CD4-positive, alpha-beta T cell treated with Interleukin-4 for 4 hours (primary cell): ENCODE results near the gene RPS6KA3.
A peak's percentile ranks its signal among the peaks of the same experiment; 100 is the strongest.

ENCODE experiments used
- DNase-seq: peaks from one replicate; pipeline ENCODE4 v3.0.0-alpha.2; 2020

The RPS6KA3 gene

GRCh38 chrX:20266810-20267606, at the start of gene RPS6KA3:
Gene RPS6KA3, minus strand, starts transcription at chrX:20266909. Its CDS starts 277 bp downstream, at chrX:20266632.
- DNase-seq, result peak; percentile 91

GRCh38 chrX:20315140-20315539, 48.4 kb upstream of the RPS6KA3 start:
- DNase-seq, result no peak

GRCh38 chrX:20313899-20314298, 47.2 kb upstream of the RPS6KA3 start:
- DNase-seq, result no peak

GRCh38 chrX:20312018-20312417, 45.3 kb upstream of the RPS6KA3 start:
- no peak for DNase-seq

- DNase-seq, result no peak
These were observed 44.8 kb upstream of the RPS6KA3 start for GRCh38 chrX:20311505-20311904.

- DNase-seq, result no peak
These were observed 43.1 kb upstream of the RPS6KA3 start for GRCh38 chrX:20309806-20310205.

- DNase-seq, result no peak
These were observed 40.0 kb upstream of the RPS6KA3 start for GRCh38 chrX:20306668-20307067.

GRCh38 chrX:20300822-20301221, 34.1 kb upstream of the RPS6KA3 start:
- DNase-seq, result no peak

- DNase-seq, result no peak
These were observed 28.2 kb upstream of the RPS6KA3 start for GRCh38 chrX:20294957-20295356.

GRCh38 chrX:20294284-20294683, 27.6 kb upstream of the RPS6KA3 start:
- DNase-seq, result no peak

- no peak for DNase-seq
These were observed 18.8 kb upstream of the RPS6KA3 start for GRCh38 chrX:20285511-20285910.

- no peak for DNase-seq
These were observed 18.3 kb upstream of the RPS6KA3 start for GRCh38 chrX:20284992-20285391.

GRCh38 chrX:20284444-20284843, 17.7 kb upstream of the RPS6KA3 start:
- no peak for DNase-seq

- no peak for DNase-seq
These were observed 14.2 kb upstream of the RPS6KA3 start for GRCh38 chrX:20280938-20281337.

- no peak for DNase-seq
These were observed 7.4 kb upstream of the RPS6KA3 start for GRCh38 chrX:20274121-20274520.

GRCh38 chrX:20271730-20272129, 5.0 kb upstream of the RPS6KA3 start:
- no peak for DNase-seq

GRCh38 chrX:20271186-20271585, 4.5 kb upstream of the RPS6KA3 start:
- DNase-seq, result no peak

- DNase-seq, result no peak
These were observed 3.8 kb upstream of the RPS6KA3 start for GRCh38 chrX:20270562-20270890.

GRCh38 chrX:20269848-20270561, 3.3 kb upstream of the RPS6KA3 start:
- DNase-seq, result no peak

GRCh38 chrX:20267931-20268701, 1.4 kb upstream of the RPS6KA3 start:
- DNase-seq, result no peak

- no peak for DNase-seq
These were observed 860 bp upstream of the RPS6KA3 start for GRCh38 chrX:20267607-20267930.

- peak; percentile 16 for DNase-seq
These were observed 705 bp downstream of the RPS6KA3 start for GRCh38 chrX:20265726-20266681.
